ENCODE measurements around the gene HRK.

Gene HRK

DNA sequence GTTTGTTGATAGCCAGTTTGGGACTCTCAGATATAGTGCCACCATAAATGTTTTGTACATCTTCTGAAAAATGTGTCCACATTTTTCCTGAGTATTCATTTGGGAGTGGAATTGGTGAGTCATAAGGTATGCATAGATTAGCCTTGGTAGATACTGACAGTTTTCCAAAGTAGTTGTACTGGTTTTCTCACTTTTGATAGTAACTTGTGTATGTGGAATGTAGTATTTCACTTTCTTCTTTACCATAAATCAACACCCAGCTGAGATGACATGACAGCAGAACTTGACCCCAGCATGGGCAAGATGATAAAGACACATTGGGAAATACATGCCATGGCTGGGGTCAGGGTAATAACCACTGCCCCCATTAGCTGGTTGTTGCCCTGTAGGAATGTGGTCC is 34.9 kb upstream of the HRK start:
- no peak for DNase-seq (ENCODE audit: low read depth)
- H3K4me3 ChIP-seq (ENCODE audit: low read depth, low read length): no peak overlapping the region
- TF ChIP-seq, protein P1, sequence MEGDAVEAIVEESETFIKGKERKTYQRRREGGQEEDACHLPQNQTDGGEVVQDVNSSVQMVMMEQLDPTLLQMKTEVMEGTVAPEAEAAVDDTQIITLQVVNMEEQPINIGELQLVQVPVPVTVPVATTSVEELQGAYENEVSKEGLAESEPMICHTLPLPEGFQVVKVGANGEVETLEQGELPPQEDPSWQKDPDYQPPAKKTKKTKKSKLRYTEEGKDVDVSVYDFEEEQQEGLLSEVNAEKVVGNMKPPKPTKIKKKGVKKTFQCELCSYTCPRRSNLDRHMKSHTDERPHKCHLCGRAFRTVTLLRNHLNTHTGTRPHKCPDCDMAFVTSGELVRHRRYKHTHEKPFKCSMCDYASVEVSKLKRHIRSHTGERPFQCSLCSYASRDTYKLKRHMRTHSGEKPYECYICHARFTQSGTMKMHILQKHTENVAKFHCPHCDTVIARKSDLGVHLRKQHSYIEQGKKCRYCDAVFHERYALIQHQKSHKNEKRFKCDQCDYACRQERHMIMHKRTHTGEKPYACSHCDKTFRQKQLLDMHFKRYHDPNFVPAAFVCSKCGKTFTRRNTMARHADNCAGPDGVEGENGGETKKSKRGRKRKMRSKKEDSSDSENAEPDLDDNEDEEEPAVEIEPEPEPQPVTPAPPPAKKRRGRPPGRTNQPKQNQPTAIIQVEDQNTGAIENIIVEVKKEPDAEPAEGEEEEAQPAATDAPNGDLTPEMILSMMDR (IDR thresholded peaks at IDR 0.05; ENCODE audit: low read depth, low read length, missing control alignments): no peak

DNA sequence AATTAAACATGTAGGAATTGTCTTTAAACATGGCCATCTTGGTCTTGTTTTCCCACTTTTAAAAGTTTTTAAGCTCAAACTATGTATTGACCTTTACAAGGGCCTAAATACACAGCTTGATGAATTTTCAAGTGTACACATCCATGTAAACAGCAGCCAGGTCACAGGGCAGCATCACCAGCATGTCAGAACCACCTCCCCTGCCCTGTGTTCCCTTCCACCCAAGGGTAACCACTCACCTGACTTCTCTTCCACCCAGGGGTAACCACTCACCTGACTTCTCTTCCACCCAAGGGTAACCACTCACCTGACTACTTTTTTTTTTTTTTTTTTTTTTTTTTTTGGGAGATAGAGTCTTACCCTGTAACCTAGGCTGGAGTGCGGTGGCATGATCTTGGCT is 34.1 kb upstream of the HRK start:
- no peak for DNase-seq (ENCODE audit: low read depth)
- no peak overlapping the region for H3K4me3 ChIP-seq (ENCODE audit: low read depth, low read length)
- TF ChIP-seq, protein P1 (IDR thresholded peaks at IDR 0.05; ENCODE audit: low read depth, low read length, missing control alignments): no peak

DNA sequence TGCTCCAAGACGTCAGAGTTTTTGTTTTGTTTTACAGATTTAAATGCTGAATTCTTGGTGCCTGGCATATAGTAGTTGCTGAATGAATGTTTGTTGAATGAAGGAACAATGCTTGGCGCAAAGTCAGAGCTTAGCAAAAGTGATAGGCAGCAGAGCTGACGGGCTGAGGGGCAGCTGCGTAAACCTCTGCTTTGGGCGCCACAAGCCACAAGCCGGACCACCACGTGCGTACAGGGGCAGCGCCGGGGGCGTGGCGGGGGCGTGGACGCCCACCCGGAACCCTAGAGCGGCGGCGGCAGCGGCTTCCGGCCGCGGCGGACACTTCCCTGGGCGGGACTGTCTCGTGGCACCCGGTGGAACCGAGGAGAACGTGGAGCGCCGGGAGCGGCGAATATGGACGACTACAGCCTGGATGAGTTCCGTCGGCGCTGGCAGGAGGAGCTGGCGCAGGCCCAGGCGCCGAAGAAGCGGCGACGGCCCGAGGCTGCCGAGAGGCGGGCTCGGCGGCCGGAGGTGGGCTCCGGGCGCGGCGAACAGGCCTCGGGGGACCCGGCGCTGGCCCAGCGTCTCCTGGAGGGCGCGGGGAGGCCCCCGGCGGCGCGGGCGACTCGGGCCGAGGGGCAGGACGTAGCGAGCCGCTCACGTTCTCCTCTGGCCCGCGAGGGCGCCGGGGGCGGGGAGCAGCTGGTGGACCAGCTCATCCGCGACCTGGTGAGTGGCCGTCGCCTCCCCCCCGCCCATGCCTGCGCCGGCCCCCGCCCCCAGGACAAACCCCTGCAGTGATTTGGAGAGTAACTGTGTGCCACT is 29.6 kb upstream of the HRK start, which contains the start of gene FBXW8:
TSS of gene FBXW8 (plus strand) at position 306 of the 807 bp plus-strand sequence. CDS start at position 394, 88 bp downstream.
- DNase-seq (ENCODE audit: low read depth): peak; percentile 15
- H3K4me3 ChIP-seq (ENCODE audit: low read depth, low read length): peak within 1 kb of the TSS; percentile 71
- TF ChIP-seq, protein P1 (IDR thresholded peaks at IDR 0.05; ENCODE audit: low read depth, low read length, missing control alignments): no peak

DNA sequence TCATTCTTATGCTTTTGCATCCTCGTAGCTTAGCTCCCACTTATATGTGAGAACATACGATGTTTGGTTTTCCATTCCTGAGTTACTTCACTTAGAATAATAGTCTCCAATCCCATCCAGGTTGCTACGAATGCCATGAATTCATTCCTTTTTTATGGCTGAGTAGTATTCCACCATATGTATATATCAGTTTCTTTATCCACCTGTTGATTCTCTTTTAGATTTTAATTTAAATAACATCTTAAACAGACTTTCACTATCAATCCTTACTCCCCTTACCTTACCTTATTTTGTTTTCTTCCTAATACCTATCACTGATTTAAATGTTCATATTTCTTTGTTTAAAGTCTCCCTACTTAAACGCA is 29.0 kb upstream of the HRK start:
- no peak for DNase-seq (ENCODE audit: low read depth)
- H3K4me3 ChIP-seq (ENCODE audit: low read depth, low read length): peak overlapping the region; percentile 71; the same call in 1 of the 2 replicates

DNA sequence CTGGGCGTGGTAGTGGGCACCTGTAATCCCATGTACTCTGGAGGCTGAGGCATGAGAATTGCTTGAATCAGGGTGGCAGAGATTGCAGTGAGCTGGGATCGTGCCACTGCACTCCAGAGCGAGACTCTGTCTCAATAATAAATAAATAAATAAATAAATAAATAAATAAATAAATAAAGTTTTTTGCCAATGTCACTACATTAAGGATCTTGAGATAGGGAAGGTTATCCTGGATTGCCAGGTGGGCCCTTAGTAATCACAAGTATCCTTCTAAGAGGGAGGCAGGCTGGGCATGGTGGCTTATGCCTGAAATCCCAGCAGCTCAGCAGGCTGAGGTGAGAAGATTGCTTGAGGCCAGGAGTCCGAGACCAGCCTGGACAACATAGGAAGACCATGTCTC is 25.0 kb upstream of the HRK start:
- DNase-seq (ENCODE audit: low read depth): no peak
- TF ChIP-seq, protein P1 (IDR thresholded peaks at IDR 0.05; ENCODE audit: low read depth, low read length, missing control alignments): no peak
- H3K4me3 ChIP-seq (ENCODE audit: low read depth, low read length): no peak overlapping the region

More for the DNA sequence above, 29.0 kb upstream of the HRK start:
- TF ChIP-seq, protein P1 (IDR thresholded peaks at IDR 0.05; ENCODE audit: low read depth, low read length, missing control alignments): no peak

DNA sequence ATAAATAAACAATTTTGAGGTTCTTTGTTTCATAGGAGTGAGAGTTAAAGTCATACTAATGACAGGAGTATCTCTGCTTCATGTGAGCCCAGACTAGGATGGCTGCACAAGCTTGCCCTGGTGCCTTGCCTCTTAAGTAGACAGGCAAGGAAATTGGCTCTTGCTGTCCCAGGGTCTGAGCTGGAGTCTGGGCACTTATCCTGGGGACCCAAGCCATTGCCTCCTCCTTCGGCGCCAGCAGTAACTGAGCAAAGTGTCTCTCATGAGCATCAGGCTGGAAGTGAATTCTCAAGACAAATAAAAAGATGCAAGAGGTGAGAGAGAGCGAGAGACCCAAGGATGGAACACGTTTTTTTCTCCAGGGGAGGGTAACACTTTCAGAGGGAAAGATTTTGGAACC is 22.6 kb upstream of the HRK start:
- TF ChIP-seq, protein P1 (IDR thresholded peaks at IDR 0.05; ENCODE audit: low read depth, low read length, missing control alignments): no peak
- DNase-seq (ENCODE audit: low read depth): no peak
- H3K4me3 ChIP-seq (ENCODE audit: low read depth, low read length): no peak overlapping the region

DNA sequence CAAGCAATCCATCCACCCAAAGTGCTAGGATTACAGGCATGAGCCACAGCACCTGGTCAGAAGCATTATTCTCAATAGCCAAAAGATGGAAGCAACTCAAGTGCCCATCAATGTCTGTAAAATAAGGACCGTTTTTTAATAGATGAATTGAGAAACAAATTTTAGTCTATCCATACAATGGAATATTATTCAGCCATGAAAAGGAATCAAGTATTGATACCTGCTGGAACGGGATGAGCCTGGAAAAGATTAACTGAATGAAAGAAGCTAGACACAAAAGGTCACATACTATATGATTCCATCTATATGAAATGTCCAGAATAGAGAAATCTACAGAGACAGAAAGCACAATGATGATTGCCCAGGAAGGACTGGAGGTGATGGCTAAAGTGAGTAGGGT is 20.4 kb upstream of the HRK start:
- no peak for DNase-seq (ENCODE audit: low read depth)
- TF ChIP-seq, protein P1 (IDR thresholded peaks at IDR 0.05; ENCODE audit: low read depth, low read length, missing control alignments): no peak
- no peak overlapping the region for H3K4me3 ChIP-seq (ENCODE audit: low read depth, low read length)

All from GM12864 (cell line).